CD4-positive, CD25-positive, alpha-beta regulatory T cell (primary cell): ENCODE data around the gene ASCC3. TPM values are rescaled to one million over a fixed set of nuclear protein-coding genes. Genes with fewer than 3 reads are reported as not detected.
A peak's percentile ranks its signal among the peaks of the same experiment; 100 is the strongest.

Source experiments
- ATAC-seq, 2 donors: fragments of 150-1000 bp; cut with Tn5 transposase; one replicate each; pipeline ENCODE4 v1.10.0; 2021; ENCODE audit warnings: low read depth in 2 of 2, moderate number of reproducible peaks in 2 of 2, moderate library complexity in 1 of 2
- DNase-seq, 3 donors: peaks; one replicate each; pipeline versions ENCODE4 v3.0.0 to v3.0.0-alpha.2; 2012 to 2022; ENCODE audit warnings: mixed read lengths in 1 of 3
- H3K27ac ChIP-seq: one replicate; pipeline ENCODE4 v1.7.0; 2013; ENCODE audit warnings: mild to moderate bottlenecking, low read length; ENCODE audit not compliant: insufficient read depth, poor library complexity, severe bottlenecking
- H3K27me3 ChIP-seq: one replicate; pipeline ENCODE4 v1.7.0; 2013; ENCODE audit warnings: low read length; ENCODE audit not compliant: control insufficient read depth, insufficient read depth
- H3K36me3 ChIP-seq: one replicate; pipeline ENCODE4 v1.7.0; 2013; ENCODE audit warnings: mild to moderate bottlenecking, low read length, moderate library complexity; ENCODE audit not compliant: control insufficient read depth, insufficient read depth
- H3K4me1 ChIP-seq: 2 replicates; pipeline ENCODE4 v1.7.0; 2013; ENCODE audit warnings: mild to moderate bottlenecking, low read length; ENCODE audit not compliant: insufficient read depth, control insufficient read depth, poor library complexity, severe bottlenecking
- H3K4me3 ChIP-seq: one replicate; pipeline ENCODE4 v1.7.0; 2013; ENCODE audit warnings: low read depth, mild to moderate bottlenecking, low read length, moderate library complexity
- H3K9me3 ChIP-seq, 2 experiments: 1 replicate in 1 of 2; 2 replicates in 1 of 2; pipeline ENCODE4 v1.7.0; 2013; ENCODE audit warnings: low read length in 2 of 2, mild to moderate bottlenecking in 1 of 2, moderate library complexity in 1 of 2; ENCODE audit not compliant: control insufficient read depth in 2 of 2
- H3K27ac Mint-ChIP-seq, 3 donors: one replicate each; pipeline ENCODE4 v1.8.0; 2020 to 2022; ENCODE audit warnings: mild to moderate bottlenecking in 3 of 3, mixed read lengths in 3 of 3, moderate library complexity in 2 of 3
- H3K27me3 Mint-ChIP-seq: one replicate; pipeline ENCODE4 v1.8.0; 2022; ENCODE audit warnings: mild to moderate bottlenecking, mixed read lengths
- H3K36me3 Mint-ChIP-seq: one replicate; pipeline ENCODE4 v1.8.0; 2020; ENCODE audit warnings: mixed read lengths
- H3K4me1 Mint-ChIP-seq, 4 donors: one replicate each; pipeline ENCODE4 v1.8.0; 2020 to 2022; ENCODE audit warnings: mixed read lengths in 4 of 4, mild to moderate bottlenecking in 1 of 4
- H3K4me3 Mint-ChIP-seq, 4 donors: one replicate each; pipeline ENCODE4 v1.8.0; 2020 to 2022; ENCODE audit warnings: mild to moderate bottlenecking in 4 of 4, mixed read lengths in 4 of 4, moderate library complexity in 3 of 4
- H3K9me3 Mint-ChIP-seq, 7 donors: one replicate each; pipeline ENCODE4 v1.8.0; 2020 to 2022; ENCODE audit warnings: mixed read lengths in 7 of 7, mild to moderate bottlenecking in 3 of 7, moderate library complexity in 2 of 7
- polyA plus RNA-seq, 4 donors: library from polyadenylated mRNA; unstranded; fragments of 300-500 nt; fragmentation: Illumina TruSeq; gene quantifications; one replicate each; pipeline ENCODE4 v1.2.3, GENCODE V29; 2021
- total RNA-seq: library from RNA; stranded (reverse); gene quantifications from one replicate; pipeline ENCODE4 v1.2.3, GENCODE V29; 2022

ASCC3 gene
- total and polyA plus RNA-seq, 5 donors from 2014 or later = 22.6 to 51.2 (median 29.2) TPM

DNA sequence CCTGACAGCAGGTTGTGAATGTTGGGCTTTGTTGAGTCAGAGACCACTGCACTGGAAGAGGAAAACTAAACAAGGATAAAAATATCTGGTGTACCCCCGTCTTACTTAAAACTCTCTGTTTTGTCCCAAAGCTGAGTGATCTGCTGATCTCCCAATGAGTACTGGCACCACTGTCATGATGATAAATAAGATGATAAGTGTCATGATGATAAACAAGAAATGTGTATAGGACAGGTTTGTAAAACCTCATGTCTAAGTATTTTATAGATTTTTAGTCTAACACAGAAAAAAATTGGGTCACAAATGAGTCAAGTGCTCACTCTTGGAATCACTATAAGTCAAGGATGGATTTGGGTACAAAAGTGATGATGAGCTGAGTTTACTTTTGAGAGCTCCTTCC, 407.9 kb downstream of the ASCC3 start:
- Mint-ChIP-seq H3K27me3 (peaks cover 33% of the 10 kb centered on the region), H3K9me3 (peaks cover 0 to 6% (median 0%) of the 10 kb centered on the region in 7 donors), H3K4me1 (peaks cover 0 to 13% (median 2%) of the 10 kb centered on the region in 4 donors), H3K36me3 (no peaks in the 10 kb centered on the region), H3K4me3 (no peak overlapping the region), H3K27ac (no peak overlapping the region)
- DNase-seq = no peak
- H3K27me3 ChIP-seq = peaks cover 24% of the 10 kb centered on the region
- H3K4me1 ChIP-seq = no peaks in the 10 kb centered on the region
- no peak for ATAC-seq
- H3K36me3 ChIP-seq = no peaks in the 10 kb centered on the region
- no peak overlapping the region for H3K4me3 ChIP-seq
- H3K27ac ChIP-seq = no peak overlapping the region
- H3K9me3 ChIP-seq = peaks cover 0 to 3% of the 10 kb centered on the region in 2 experiments

DNA sequence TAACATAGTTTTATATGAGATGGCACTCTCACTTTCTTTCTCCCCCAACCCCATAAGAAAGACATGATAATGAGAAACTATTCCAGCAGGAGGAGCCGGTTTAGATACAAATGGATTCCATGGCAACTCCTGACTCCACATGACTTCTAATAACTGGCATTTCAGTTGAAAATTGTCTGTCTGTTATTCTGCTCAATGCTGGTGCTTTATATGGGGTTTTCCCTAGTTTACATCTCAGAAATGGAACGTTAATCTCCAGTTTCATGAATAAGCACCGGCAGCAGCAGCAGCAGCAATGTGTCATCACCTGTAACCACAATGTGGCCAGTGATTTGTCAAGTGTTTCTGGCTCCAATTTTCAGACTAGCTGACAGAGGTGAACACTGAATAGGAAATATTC, 408.5 kb downstream of the ASCC3 start:
- peak in 1 of 2 donors; percentile 37 for ATAC-seq
- Mint-ChIP-seq H3K27me3 (peaks cover 38% of the 10 kb centered on the region), H3K4me1 (peaks cover 0 to 18% (median 6%) of the 10 kb centered on the region in 4 donors)

DNA sequence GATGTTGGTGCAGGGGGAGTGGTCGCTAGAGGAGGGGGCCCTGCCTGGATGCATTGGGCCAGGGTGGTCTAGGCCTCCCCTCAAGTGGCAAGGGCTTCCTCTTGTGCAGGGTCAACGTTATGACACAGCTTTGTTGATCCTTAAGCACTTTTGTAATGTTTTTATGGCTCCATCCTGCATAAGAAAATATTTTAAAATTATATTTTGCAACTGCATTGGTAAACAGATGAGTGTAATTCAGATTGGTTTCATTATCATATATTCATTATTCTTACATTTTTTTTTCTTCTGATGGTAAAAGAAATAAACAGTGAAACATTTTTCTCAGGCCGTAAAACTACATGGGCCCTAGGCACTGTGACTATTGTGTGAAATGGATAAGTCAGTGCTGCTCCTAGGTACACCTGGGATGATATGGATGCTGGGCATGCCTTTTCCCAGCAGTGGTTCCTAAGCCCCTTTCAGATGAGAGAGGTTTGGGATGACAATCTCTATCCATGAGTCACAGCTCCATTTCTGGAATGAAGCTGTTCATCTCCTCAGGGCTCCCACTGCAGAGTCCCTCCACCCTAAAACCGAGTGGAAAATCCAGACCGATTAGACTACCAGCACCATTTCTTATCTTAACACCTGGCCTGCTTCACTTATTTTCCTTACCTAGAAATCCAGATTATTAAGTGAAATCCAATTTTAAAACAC, 410.6 kb downstream of the ASCC3 start:
- ATAC-seq = no peak

More for the DNA sequence above, 408.5 kb downstream of the ASCC3 start:
- Mint-ChIP-seq H3K4me3 (no peak overlapping the region), H3K9me3 (peaks cover 0 to 9% (median 0%) of the 10 kb centered on the region in 7 donors), H3K36me3 (no peaks in the 10 kb centered on the region), H3K27ac (no peak overlapping the region)
- Histone ChIP-seq H3K27ac (no peak overlapping the region), H3K4me3 (no peak overlapping the region), H3K4me1 (no peaks in the 10 kb centered on the region), H3K27me3 (peaks cover 29% of the 10 kb centered on the region), H3K9me3 (peaks cover 0 to 3% of the 10 kb centered on the region in 2 experiments), H3K36me3 (no peaks in the 10 kb centered on the region)
- no peak for DNase-seq

DNA sequence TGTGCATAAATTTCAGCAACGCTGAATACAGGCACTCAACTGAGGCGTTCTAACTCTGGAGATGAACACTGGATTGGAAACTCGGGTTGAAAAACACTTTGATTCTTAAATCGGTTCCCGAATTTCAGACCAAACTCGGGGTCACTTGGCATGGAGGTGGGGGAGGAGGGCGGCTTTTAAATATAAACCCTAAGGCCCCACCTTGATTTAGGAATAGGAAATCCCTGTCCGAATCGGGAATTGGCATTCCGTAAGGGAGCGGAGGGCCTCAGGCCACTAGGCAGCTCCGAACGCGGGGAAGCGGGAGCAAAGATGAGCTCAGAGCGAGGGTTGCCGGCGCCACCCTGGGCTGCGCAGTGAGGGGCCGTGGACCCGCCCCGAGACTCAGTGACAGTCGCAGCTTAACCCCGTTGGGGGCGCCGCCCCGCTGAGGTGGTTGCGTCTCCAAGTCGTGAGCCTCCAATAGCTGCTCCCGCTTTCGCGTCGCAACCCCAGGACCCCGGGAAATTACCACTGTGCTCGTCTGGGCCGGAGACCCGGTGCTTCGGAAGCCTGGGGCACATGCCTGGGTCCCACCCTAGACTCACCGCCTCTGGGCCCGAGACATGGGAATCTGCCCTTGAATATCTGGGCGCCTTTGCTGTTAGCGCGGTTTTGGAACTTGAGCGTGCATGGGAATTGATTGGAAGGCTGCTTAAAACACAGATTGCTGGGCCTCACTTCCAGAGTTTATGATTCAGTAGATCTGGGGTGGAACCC, 411.8 kb downstream of the ASCC3 start:
- H3K27ac ChIP-seq = no peak overlapping the region
- H3K4me3 Mint-ChIP-seq = no peak overlapping the region
- H3K36me3 ChIP-seq = no peaks in the 10 kb centered on the region
- H3K4me1 ChIP-seq = peaks cover 22% of the 10 kb centered on the region
- H3K4me1 Mint-ChIP-seq = peaks cover 7 to 32% (median 15%) of the 10 kb centered on the region in 4 donors
- ATAC-seq (no peak), DNase-seq (no peak)
- peaks cover 5% of the 10 kb centered on the region in 2 experiments for H3K9me3 ChIP-seq
- peaks cover 65% of the 10 kb centered on the region for H3K27me3 Mint-ChIP-seq
- no peak overlapping the region for H3K27ac Mint-ChIP-seq
- H3K27me3 ChIP-seq = peaks cover 48% of the 10 kb centered on the region
- no peaks in the 10 kb centered on the region for H3K36me3 Mint-ChIP-seq
- no peak overlapping the region for H3K4me3 ChIP-seq
- H3K9me3 Mint-ChIP-seq = peaks cover 0 to 23% (median 3%) of the 10 kb centered on the region in 7 donors

More for the DNA sequence above, 410.6 kb downstream of the ASCC3 start:
- Histone ChIP-seq H3K4me1 (peaks cover 11% of the 10 kb centered on the region), H3K36me3 (no peaks in the 10 kb centered on the region), H3K27ac (no peak overlapping the region), H3K9me3 (peaks cover 0 to 5% of the 10 kb centered on the region in 2 experiments), H3K4me3 (no peak overlapping the region), H3K27me3 (peaks cover 45% of the 10 kb centered on the region)
- DNase-seq = no peak
- Mint-ChIP-seq H3K4me1 (peaks cover 5 to 24% (median 11%) of the 10 kb centered on the region in 4 donors), H3K36me3 (no peaks in the 10 kb centered on the region), H3K27ac (no peak overlapping the region), H3K27me3 (peaks cover 58% of the 10 kb centered on the region), H3K9me3 (peaks cover 0 to 20% (median 1%) of the 10 kb centered on the region in 7 donors), H3K4me3 (no peak overlapping the region)

DNA sequence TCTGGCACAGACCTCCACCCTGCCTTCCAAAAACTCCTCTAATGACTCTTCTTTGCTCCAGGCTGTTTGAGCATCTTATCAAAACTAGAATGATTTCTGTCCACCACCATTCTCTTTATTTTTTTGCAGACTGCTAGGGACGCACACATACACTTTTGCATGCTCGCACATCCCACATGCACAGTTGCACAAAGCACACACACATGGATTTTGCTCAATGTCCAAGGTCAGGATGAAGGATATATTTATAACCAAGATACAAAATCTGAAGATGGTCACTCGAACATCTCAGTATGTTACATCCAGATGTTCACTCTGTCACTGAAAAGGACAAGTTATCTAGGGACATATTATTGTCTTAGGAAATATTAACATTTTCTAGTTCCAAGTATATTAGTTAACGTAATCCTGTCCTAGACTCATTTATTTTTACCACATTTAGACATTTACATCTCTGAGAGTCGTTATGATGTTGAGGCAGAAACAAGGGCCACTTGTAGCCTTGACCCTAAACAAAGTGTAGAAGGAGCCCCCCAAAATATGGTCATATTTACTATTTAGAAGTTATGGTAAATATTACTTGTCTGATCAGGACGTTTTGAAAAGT, 413.0 kb downstream of the ASCC3 start:
- peaks cover 75% of the 10 kb centered on the region for H3K27me3 Mint-ChIP-seq
- H3K27ac Mint-ChIP-seq = no peak overlapping the region
- H3K9me3 Mint-ChIP-seq = peaks cover 0 to 30% (median 3%) of the 10 kb centered on the region in 7 donors
- H3K4me1 ChIP-seq = peaks cover 27% of the 10 kb centered on the region
- H3K9me3 ChIP-seq = peaks cover 5% of the 10 kb centered on the region in 2 experiments
- ATAC-seq = no peak
- H3K36me3 Mint-ChIP-seq = no peaks in the 10 kb centered on the region
- no peaks in the 10 kb centered on the region for H3K36me3 ChIP-seq
- no peak for DNase-seq
- peaks cover 56% of the 10 kb centered on the region for H3K27me3 ChIP-seq
- peaks cover 7 to 40% (median 15%) of the 10 kb centered on the region in 4 donors for H3K4me1 Mint-ChIP-seq
- no peak overlapping the region for H3K4me3 ChIP-seq
- H3K27ac ChIP-seq = no peak overlapping the region
- H3K4me3 Mint-ChIP-seq = peak overlapping the region in 3 of 4 donors; percentile 0 to 55 (median 22)

DNA sequence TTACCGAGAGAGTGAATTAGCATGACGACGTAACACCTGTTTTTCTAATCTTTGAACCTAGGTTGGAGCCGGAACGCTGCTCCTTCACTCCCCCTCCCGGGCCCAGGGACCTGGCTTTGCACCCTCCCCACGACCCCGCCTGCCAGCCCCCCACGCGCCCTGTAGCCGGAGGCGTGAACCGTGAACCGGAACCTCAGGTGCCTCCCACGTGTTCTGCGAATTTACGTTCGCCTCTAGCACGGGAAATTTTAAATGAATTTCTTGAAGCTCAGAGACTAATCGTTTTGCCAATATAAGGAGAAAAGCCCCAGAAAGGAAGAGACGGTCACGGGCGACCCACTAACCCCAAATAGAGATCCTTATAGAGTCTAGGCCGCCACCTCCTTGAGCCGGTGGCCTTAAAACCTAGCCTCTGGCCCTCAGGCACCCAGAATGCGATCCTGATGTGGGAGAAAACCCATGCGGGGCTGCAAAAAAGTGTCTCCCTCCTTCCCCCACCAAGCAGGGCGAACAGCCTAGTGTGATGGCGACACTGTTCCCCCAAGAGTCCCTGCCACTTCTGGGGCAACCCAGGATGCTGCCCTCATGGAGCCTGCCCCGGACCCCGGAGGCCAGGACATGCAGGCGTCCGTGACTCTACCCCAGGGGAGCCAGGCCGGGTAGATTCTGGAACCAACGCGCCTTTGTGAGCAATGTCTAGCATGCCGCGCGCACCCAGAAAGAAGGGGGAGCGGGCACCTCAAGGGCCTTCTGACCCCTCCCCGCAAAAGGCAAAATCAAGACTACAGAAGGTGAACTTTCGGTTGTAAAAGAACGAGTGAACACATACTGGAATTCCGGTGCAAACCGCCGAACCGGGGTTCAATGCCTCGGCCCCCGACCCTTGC, 413.8 kb downstream of the ASCC3 start:
- Histone ChIP-seq H3K36me3 (no peaks in the 10 kb centered on the region), H3K27me3 (peaks cover 60% of the 10 kb centered on the region), H3K27ac (no peak overlapping the region), H3K4me3 (no peak overlapping the region), H3K4me1 (peaks cover 28% of the 10 kb centered on the region), H3K9me3 (peaks cover 5 to 10% of the 10 kb centered on the region in 2 experiments)
- peaks cover 9 to 45% (median 19%) of the 10 kb centered on the region in 4 donors for H3K4me1 Mint-ChIP-seq
- peaks cover 0 to 34% (median 5%) of the 10 kb centered on the region in 7 donors for H3K9me3 Mint-ChIP-seq
- H3K4me3 Mint-ChIP-seq = peak overlapping the region; percentile 6 to 51 (median 40)
- no peak overlapping the region for H3K27ac Mint-ChIP-seq
- H3K36me3 Mint-ChIP-seq = no peaks in the 10 kb centered on the region
- DNase-seq (no peak), ATAC-seq (no peak)
- H3K27me3 Mint-ChIP-seq = peaks cover 82% of the 10 kb centered on the region
